Subcutaneous adipose tissue (tissue), 4 donors: Measurements from ENCODE around the gene SSH3. TPM values are rescaled to one million over a fixed set of nuclear protein-coding genes. Genes with fewer than 3 reads are reported as not detected.

Experiments used
- CTCF ChIP-seq: fragments of 450-650 bp; IDR thresholded peaks from one replicate; pipeline ENCODE4 v1.5.1; 2016; ENCODE audit warnings: low read depth, mild to moderate bottlenecking, control low read depth, antibody characterized with exemption, moderate library complexity
- total RNA-seq, 4 donors: library from RNA; depleted of rRNA; stranded (reverse); fragments of >200 nt; gene quantifications; one replicate each; pipeline ENCODE4 v1.1.0, GENCODE V29; 2016

The SSH3 gene
- total RNA-seq, 4 donors from 2014 or later, result 11.9 to 43.2 (median 37.2) TPM

- TF ChIP-seq CTCF, result no peak
Measured at GRCh38 chr11:67310246-67311050, 7.1 kb downstream of the SSH3 start.

- TF ChIP-seq CTCF, result no peak
Measured at GRCh38 chr11:67311051-67311555, 7.8 kb downstream of the SSH3 start.

DNA sequence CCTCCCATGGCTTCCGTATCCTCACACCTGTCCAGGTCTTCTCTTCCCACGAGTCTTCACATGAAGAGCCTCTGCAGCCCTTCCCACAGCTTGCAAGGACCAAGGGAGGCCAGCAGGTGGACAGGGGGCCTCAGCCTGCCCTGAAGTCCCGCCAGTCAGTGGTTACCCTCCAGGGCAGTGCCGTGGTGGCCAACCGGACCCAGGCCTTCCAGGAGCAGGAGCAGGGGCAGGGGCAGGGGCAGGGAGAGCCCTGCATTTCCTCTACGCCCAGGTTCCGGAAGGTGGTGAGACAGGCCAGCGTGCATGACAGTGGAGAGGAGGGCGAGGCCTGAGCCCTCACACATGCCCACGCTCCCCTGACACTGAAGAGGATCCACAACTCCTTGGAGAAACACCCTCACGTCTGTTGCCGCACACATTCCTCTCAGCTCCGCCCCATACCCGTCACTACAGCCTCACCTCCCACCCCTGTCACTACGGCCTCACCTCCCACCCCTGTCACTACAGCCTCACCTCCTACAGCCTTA, 8.3 kb downstream of the SSH3 start:
- TF ChIP-seq CTCF, result no peak

DNA sequence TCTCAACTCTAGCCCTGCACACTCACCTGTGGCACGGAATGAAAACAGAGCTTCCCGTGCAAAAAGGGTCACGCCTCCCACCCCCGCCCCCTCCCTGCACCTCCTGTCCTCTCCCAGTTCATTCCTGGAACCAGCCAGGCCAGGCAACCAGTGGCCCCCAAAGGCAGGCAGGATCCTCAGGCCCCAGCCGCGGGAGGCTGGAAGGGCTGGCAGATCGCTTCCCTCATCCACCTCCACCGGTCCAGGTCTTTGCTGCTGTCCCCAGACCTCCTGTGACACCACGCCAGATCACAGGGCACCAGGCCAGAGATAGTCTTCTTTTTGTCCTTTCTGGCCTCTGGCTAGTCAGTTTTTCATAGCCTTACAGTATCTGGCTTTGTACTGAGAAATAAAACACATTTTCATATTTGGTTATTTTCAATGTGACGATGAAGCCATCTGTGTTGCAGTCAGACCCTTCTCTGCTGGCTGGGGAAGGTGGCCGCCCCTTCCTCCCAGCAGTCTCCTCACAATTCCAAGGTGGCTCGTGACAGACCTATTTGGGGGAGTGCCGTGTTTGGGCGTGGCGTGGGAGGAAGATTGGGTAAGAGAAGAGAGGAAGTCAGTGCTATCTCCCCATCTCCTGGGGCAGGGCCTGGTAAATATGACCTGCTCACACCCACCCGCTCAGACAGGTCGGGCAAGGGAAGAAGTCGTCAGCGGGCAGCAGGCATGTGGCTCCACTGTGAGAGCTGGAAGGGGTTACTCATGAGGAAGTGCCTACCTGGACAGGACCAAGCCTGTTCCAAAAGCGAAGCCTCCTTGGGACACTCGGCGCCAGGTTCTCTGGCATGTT, 9.1 kb downstream of the SSH3 start:
- no peak for TF ChIP-seq CTCF

DNA sequence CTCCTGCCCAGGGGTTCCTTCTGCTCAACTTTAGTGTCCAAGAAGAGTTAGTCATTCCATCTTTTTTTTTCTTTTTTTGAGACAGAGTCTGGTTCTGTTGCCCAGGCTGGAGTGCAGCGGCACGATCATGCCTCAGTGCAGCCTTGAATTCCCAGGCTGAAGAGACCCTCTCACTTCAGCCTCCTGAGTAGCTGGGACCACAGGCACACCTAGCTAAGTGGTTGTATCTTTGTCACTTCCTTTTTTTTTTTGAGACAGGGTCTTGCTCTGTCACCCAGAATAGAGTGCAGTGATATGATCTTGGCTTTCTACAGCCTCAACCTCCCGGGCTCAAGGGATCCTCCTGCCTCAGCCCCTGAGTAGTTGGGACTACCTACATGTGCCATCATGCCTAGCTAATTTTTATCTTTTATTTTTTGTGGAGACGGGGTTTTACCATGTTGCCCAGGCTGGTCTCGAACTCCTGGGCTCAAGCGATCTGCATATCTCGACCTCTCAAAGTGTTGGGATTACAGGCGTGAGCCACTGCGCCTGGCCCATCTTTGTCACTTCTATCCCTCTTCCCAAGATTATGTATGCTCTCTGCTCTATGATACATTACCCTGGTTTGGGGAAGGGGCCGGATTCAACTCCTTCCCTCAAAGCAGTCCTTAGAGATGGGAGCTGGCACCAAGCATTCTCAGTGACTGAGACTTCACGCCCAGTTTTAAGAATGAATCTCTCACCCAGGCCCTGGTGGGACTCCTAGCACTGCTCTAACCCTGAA, 10.0 kb downstream of the SSH3 start:
- TF ChIP-seq CTCF, result no peak

DNA sequence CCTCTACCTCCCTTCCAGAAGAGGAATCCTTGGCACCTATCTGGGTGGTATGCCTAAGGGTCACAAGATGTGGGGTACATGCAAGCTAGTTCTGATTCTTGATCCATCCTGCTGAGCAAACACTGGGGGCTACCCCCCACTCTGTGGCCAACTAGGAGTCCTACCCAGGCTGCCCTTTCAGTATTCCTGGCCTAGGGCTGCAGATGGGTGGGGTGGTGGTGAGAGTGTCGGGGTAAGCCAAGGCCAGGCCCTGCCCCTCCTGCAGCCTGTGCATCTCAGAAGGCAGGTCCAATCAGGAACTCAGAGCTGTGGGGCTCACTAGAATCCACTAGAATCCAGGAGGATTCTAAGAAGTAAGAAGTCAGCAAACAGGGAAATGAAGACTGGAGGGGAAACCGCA, 10.9 kb downstream of the SSH3 start:
- TF ChIP-seq CTCF, result no peak
